HepG2 (cell line): ENCODE results near the gene SMURF2. TPM values are rescaled to one million over a fixed set of nuclear protein-coding genes. Genes with fewer than 3 reads are reported as not detected.

Experiments used
- ATAC-seq: fragments of 200-7000 bp; cut with Tn5 transposase; 3 replicates; pipeline ENCODE4 v1.9.1; 2020; ENCODE audit warnings: mild to moderate bottlenecking, moderate library complexity
- BruUV-seq: library from RNA; stranded (reverse); fragments of 400-500 nt; replicated peaks from 2 replicates; lab custom pipeline; 2021; lab: Mats Ljungman, UMichigan
- CTCF ChIA-PET: fragments of 300-600 bp; formaldehyde crosslinking; extraction: SDS; loops from one replicate; lab custom pipeline; 2021; ENCODE audit warnings: low total read pairs, inconsistent platforms, low intra/inter-chr PET ratio; lab: Yijun Ruan, JAX
- POLR2A ChIA-PET: fragments of 350-600 bp; sonication (Branson Sonifier 250); formaldehyde crosslinking; loops from one replicate; lab custom pipeline; 2020; ENCODE audit warnings: antibody characterized with exemption, inconsistent platforms; lab: Yijun Ruan, JAX
- DNase-seq: peaks from one replicate; pipeline ENCODE4 v3.0.0-alpha.2; 2015; ENCODE audit warnings: low spot score
- FAIRE-seq: peaks from 3 replicates; lab custom pipeline; 2011; peaks lifted over from hg19 to GRCh38; lab: Jason Lieb, UNC
- H2AFZ ChIP-seq: one replicate; pipeline ENCODE4 v1.6.1; 2011; ENCODE audit warnings: low read length, inconsistent platforms
- H3K27ac ChIP-seq: fragments of 300-600 bp; 3 replicates; pipeline ENCODE4 v1.8.0; 2011; ENCODE audit warnings: mixed run types, mild to moderate bottlenecking, mixed read lengths, low read length, inconsistent platforms; ENCODE audit not compliant: insufficient read depth; ENCODE audit errors: extremely low read length
- H3K27me3 ChIP-seq, 2 experiments: fragments of 200-600 bp in 1 of 2; 2 replicates in 1 of 2; 3 replicates in 1 of 2; pipeline versions ENCODE4 v1.6.0 to v1.8.0; 2011; ENCODE audit warnings: low read length in 2 of 2, mild to moderate bottlenecking in 2 of 2, moderate library complexity in 2 of 2, inconsistent platforms in 1 of 2; ENCODE audit not compliant: insufficient read depth in 2 of 2, control insufficient read depth in 1 of 2
- H3K36me3 ChIP-seq, 2 experiments: fragments of 200-600 bp in 1 of 2; replicated peaks in 1 of 2; 2 replicates in 1 of 2; 3 replicates in 1 of 2; pipeline versions ENCODE4 v1.5.1 to v1.8.0; 2011; ENCODE audit warnings: low read length in 2 of 2, inconsistent platforms in 1 of 2; ENCODE audit not compliant: insufficient read depth in 2 of 2, control insufficient read depth in 1 of 2
- H3K4me1 ChIP-seq: 2 replicates; pipeline ENCODE4 v1.5.1; 2012; ENCODE audit warnings: low read length, inconsistent platforms; ENCODE audit not compliant: insufficient read depth
- H3K4me2 ChIP-seq: 2 replicates; pipeline ENCODE4 v1.6.0; 2011; ENCODE audit warnings: low read depth, low read length, inconsistent platforms
- H3K4me3 ChIP-seq, 3 experiments: fragments of 200-600 bp in 1 of 3; sonication (generic), shearing (Covaris generic) in 1 of 3; replicated peaks in 1 of 3; 2 replicates each; pipeline ENCODE4 v1.5.1; 2011 to 2016; ENCODE audit warnings: low read length in 3 of 3, inconsistent platforms in 2 of 3, low read depth in 2 of 3, mild to moderate bottlenecking in 2 of 3, control low read depth in 1 of 3, mixed read lengths in 1 of 3; ENCODE audit not compliant: insufficient read depth in 1 of 3
- H3K79me2 ChIP-seq: one replicate; pipeline ENCODE4 v1.6.1; 2011; ENCODE audit warnings: low read length, inconsistent platforms; ENCODE audit not compliant: insufficient read depth
- H3K9ac ChIP-seq: 2 replicates; pipeline ENCODE4 v1.6.0; 2011; ENCODE audit warnings: mild to moderate bottlenecking, low read depth, low read length, inconsistent platforms; ENCODE audit not compliant: insufficient read depth
- H3K9me3 ChIP-seq: 2 replicates; pipeline ENCODE4 v1.5.1; 2012; ENCODE audit warnings: mild to moderate bottlenecking, low read length
- H4K20me1 ChIP-seq: 2 replicates; pipeline ENCODE4 v1.6.0; 2011; ENCODE audit warnings: inconsistent platforms, mild to moderate bottlenecking, low read length, moderate library complexity; ENCODE audit not compliant: insufficient read depth
- EZH2 ChIP-seq: conservative IDR thresholded peaks from 2 replicates; pipeline ENCODE4 v1.6.1; 2012; ENCODE audit warnings: mild to moderate bottlenecking, low read depth, low read length, moderate library complexity
- POLR2A ChIP-seq, 2 experiments: IDR thresholded peaks; 2 replicates each; pipeline ENCODE4 v1.6.1; 2011; ENCODE audit warnings: low read depth in 2 of 2, low read length in 2 of 2, mild to moderate bottlenecking in 1 of 2, moderate library complexity in 1 of 2; ENCODE audit not compliant: insufficient read depth in 1 of 2
- POLR2G ChIP-seq: fragments of 200-400 bp; formaldehyde crosslinking; IDR thresholded peaks from 2 replicates; pipeline ENCODE4 v1.6.1; 2018; ENCODE audit warnings: mild to moderate bottlenecking, low read depth, low read length, moderate library complexity
- WGBS: methylation state at CpG from one replicate; pipeline ENCODE4 v1.1.6; 2017; ENCODE audit warnings: low lambda C conversion rate; 5-methylcytosine and 5-hydroxymethylcytosine counted together
- in situ Hi-C: cut with HindIII; loops from 2 replicates; pipeline ENCODE4 v1.10.0; 2017; ENCODE audit warnings: low pct_unique_long_range_greater_than_20kb; ENCODE audit not compliant: extremely low pct_ligation_motif_present
- intact Hi-C: fragments of 100-400 bp; cut with micrococcal nuclease; formaldehyde crosslinking; loops from one replicate; pipeline ENCODE4 v1.10.0; 2022; ENCODE audit not compliant: unreplicated experiment
- polyA plus RNA-seq, 8 experiments: library from polyadenylated mRNA; depleted of rRNA in 3 of 8; stranded (reverse) in 7 of 8; unstranded in 1 of 8; fragments of >200 nt; fragmentation: Illumina TruSeq in 4 of 8; extraction: Trizol in 4 of 8; gene quantifications; 2 replicates each; pipeline versions ENCODE4 v1.2.1 to v1.2.3, GENCODE V29; 2011 to 2016; ENCODE audit warnings: low read depth in 4 of 8, missing spikeins in 1 of 8, mixed read lengths in 1 of 8; ENCODE audit not compliant: insufficient read depth in 1 of 8
- total RNA-seq, 5 experiments: library from RNA; depleted of rRNA; stranded (reverse); fragments of >200 nt; fragmentation: Illumina TruSeq; extraction: Trizol; gene quantifications; 2 replicates each; pipeline ENCODE4 v1.2.3, GENCODE V29; 2016; ENCODE audit warnings: low read depth in 1 of 5
- TF ChIP-seq, protein P1 (sequence below): sonication (generic); formaldehyde crosslinking; IDR thresholded peaks from 2 replicates; pipeline ENCODE4 v1.4.0; 2020; ENCODE audit warnings: mild to moderate bottlenecking, missing genetic modification reagents, borderline replicate concordance
- TF ChIP-seq, protein P2 (sequence below): sonication (generic); formaldehyde crosslinking; IDR thresholded peaks from 2 replicates; pipeline ENCODE4 v1.9.0; 2021; ENCODE audit warnings: missing genetic modification reagents, borderline replicate concordance

The SMURF2 gene
- total and polyA plus RNA-seq, 2 of the 13 experiments (the other 11 are each of a cell fraction or from before 2014, with no cell fraction given), result 14.9 to 24.3 TPM

DNA sequence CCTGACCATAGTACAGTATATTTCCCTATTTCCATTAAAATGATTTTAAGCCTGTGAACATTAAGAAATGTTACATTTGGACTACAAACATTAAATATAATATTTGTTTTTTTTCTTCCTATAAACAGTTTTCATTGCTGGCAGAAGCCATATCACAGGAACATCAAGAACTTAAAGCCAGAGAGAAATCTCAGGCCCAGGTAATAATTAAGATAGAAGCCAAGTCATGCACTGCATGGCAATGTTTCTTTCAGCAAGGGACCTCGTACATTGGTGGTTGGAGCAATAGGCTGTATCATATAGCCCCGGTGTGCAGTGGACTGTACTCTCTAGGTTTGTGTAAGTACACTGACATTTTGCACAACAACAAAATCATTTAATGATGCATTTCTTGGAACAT lies 125.2 kb downstream of the SMURF2 start:
- H3K9ac ChIP-seq, result no peak overlapping the region
- intact Hi-C loops, result loop anchor here (10.0 kb wide), 1 partner anchor 198 kb away; no protein-coding TSS in a partner anchor
- H3K9me3 ChIP-seq, result no peaks in the 10 kb centered on the region
- WGBS, result 100% methylated on average over 2 of the region's 2 CpGs
- H3K27me3 ChIP-seq, result no peaks in the 10 kb centered on the region
- DNase-seq, result no peak
- POLR2A ChIA-PET, result interaction anchor here (1.2 kb wide), 1 partner anchor 30 kb away, joined by 4 read pairs; the partner anchor contains the start of genes CEP95 and DDX5
- H3K4me3 ChIP-seq, result no peak overlapping the region
- H3K4me2 ChIP-seq, result no peak overlapping the region
- no peak for TF ChIP-seq EZH2
- TF ChIP-seq POLR2G, result peak; percentile 36; the same call in 1 of the 2 replicates
- TF ChIP-seq, protein P1, sequence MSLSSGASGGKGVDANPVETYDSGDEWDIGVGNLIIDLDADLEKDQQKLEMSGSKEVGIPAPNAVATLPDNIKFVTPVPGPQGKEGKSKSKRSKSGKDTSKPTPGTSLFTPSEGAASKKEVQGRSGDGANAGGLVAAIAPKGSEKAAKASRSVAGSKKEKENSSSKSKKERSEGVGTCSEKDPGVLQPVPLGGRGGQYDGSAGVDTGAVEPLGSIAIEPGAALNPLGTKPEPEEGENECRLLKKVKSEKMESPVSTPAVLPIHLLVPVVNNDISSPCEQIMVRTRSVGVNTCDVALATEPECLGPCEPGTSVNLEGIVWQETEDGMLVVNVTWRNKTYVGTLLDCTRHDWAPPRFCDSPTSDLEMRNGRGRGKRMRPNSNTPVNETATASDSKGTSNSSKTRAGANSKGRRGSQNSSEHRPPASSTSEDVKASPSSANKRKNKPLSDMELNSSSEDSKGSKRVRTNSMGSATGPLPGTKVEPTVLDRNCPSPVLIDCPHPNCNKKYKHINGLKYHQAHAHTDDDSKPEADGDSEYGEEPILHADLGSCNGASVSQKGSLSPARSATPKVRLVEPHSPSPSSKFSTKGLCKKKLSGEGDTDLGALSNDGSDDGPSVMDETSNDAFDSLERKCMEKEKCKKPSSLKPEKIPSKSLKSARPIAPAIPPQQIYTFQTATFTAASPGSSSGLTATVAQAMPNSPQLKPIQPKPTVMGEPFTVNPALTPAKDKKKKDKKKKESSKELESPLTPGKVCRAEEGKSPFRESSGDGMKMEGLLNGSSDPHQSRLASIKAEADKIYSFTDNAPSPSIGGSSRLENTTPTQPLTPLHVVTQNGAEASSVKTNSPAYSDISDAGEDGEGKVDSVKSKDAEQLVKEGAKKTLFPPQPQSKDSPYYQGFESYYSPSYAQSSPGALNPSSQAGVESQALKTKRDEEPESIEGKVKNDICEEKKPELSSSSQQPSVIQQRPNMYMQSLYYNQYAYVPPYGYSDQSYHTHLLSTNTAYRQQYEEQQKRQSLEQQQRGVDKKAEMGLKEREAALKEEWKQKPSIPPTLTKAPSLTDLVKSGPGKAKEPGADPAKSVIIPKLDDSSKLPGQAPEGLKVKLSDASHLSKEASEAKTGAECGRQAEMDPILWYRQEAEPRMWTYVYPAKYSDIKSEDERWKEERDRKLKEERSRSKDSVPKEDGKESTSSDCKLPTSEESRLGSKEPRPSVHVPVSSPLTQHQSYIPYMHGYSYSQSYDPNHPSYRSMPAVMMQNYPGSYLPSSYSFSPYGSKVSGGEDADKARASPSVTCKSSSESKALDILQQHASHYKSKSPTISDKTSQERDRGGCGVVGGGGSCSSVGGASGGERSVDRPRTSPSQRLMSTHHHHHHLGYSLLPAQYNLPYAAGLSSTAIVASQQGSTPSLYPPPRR, result no peak
- 0 out of 4 replicates have a peak, but pooled peaks of 1 of the 2 experiments have one; percentile 9 for TF ChIP-seq POLR2A (IDR thresholded peaks at IDR 0.05; ENCODE audit: insufficient read depth in 1 of 2, low read depth in 2 of 2, low read length in 2 of 2)
- TF ChIP-seq, protein P2, sequence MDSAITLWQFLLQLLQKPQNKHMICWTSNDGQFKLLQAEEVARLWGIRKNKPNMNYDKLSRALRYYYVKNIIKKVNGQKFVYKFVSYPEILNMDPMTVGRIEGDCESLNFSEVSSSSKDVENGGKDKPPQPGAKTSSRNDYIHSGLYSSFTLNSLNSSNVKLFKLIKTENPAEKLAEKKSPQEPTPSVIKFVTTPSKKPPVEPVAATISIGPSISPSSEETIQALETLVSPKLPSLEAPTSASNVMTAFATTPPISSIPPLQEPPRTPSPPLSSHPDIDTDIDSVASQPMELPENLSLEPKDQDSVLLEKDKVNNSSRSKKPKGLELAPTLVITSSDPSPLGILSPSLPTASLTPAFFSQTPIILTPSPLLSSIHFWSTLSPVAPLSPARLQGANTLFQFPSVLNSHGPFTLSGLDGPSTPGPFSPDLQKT (CRISPR knock-in tag), result no peak
- TF ChIP-seq, all 625 proteins: peak for 2
- H2AFZ ChIP-seq, result no peak overlapping the region
- peaks cover 20 to 55% of the 10 kb centered on the region in 2 experiments for H3K36me3 ChIP-seq
- H3K4me1 ChIP-seq, result peaks cover 4% of the 10 kb centered on the region; the same call in 1 of the 2 replicates
- ATAC-seq, result no peak
- FAIRE-seq, result no peak
- H4K20me1 ChIP-seq, result no peaks in the 10 kb centered on the region; the same call in 1 of the 2 replicates
- CTCF ChIA-PET, result no interaction called here
- no TSS peak for BruUV-seq
- H3K27ac ChIP-seq, result no peak overlapping the region
- in situ Hi-C loops, result loop anchor here (25.0 kb wide), 1 partner anchor 100 kb away; no protein-coding TSS in a partner anchor
- no peaks in the 10 kb centered on the region for H3K79me2 ChIP-seq
